MM.1S (cell line): ENCODE measurements around the gene LGALS12.

Experiments used
- DNase-seq: peaks from one replicate; pipeline ENCODE4 v3.0.0-alpha.2; 2015
- H2AFZ ChIP-seq: fragments of 300-600 bp; sonication (generic); 2 replicates; pipeline ENCODE4 v1.6.0; 2016; ENCODE audit warnings: antibody characterized with exemption, low read length
- H3F3A ChIP-seq: fragments of 300-600 bp; sonication (generic); 2 replicates; pipeline ENCODE4 v1.6.1; 2016; ENCODE audit warnings: mild to moderate bottlenecking, antibody characterized with exemption, low read length, moderate library complexity, mixed read lengths; ENCODE audit not compliant: insufficient read depth
- H3K27ac ChIP-seq: fragments of 300-600 bp; sonication (generic); 2 replicates; pipeline ENCODE4 v1.5.1; 2016; ENCODE audit warnings: mild to moderate bottlenecking, low read length
- H3K27me3 ChIP-seq: fragments of 300-600 bp; sonication (generic); replicated peaks from 2 replicates; pipeline ENCODE4 v1.6.0; 2016; ENCODE audit warnings: low read length; ENCODE audit not compliant: insufficient read depth
- H3K36me3 ChIP-seq: fragments of 300-600 bp; sonication (generic); replicated peaks from 2 replicates; pipeline ENCODE4 v1.6.1; 2016; ENCODE audit warnings: mild to moderate bottlenecking, low read length, mixed read lengths; ENCODE audit not compliant: insufficient read depth
- H3K4me1 ChIP-seq: fragments of 300-600 bp; sonication (generic); 2 replicates; pipeline ENCODE4 v1.6.1; 2016; ENCODE audit warnings: low read length, mixed read lengths
- H3K4me2 ChIP-seq: fragments of 300-600 bp; sonication (generic); 2 replicates; pipeline ENCODE4 v1.6.0; 2016; ENCODE audit warnings: low read depth, low read length
- H3K4me3 ChIP-seq: fragments of 300-600 bp; sonication (generic); 2 replicates; pipeline ENCODE4 v1.5.1; 2016; ENCODE audit warnings: low read length, mixed read lengths
- H3K79me2 ChIP-seq: fragments of 300-600 bp; sonication (generic); 2 replicates; pipeline ENCODE4 v1.6.1; 2016; ENCODE audit warnings: mixed run types, low read length, mixed read lengths
- H3K9ac ChIP-seq: fragments of 300-600 bp; sonication (generic); 2 replicates; pipeline ENCODE4 v1.6.1; 2016; ENCODE audit warnings: low read length, mixed read lengths
- H3K9me2 ChIP-seq: fragments of 300-600 bp; sonication (generic); replicated peaks from 2 replicates; pipeline ENCODE4 v1.6.1; 2016; ENCODE audit warnings: mild to moderate bottlenecking, low read length, mixed read lengths; ENCODE audit not compliant: insufficient read depth
- H3K9me3 ChIP-seq: fragments of 300-600 bp; sonication (generic); replicated peaks from 2 replicates; pipeline ENCODE4 v1.6.1; 2016; ENCODE audit warnings: mild to moderate bottlenecking, low read length, mixed read lengths; ENCODE audit not compliant: insufficient read depth
- H4K20me1 ChIP-seq: fragments of 300-600 bp; sonication (generic); 2 replicates; pipeline ENCODE4 v1.6.1; 2016; ENCODE audit warnings: mild to moderate bottlenecking, low read length, moderate library complexity, mixed read lengths; ENCODE audit not compliant: insufficient read depth
- CTCF ChIP-seq: fragments of 300-600 bp; sonication (generic); IDR thresholded peaks from 2 replicates; pipeline ENCODE4 v1.5.1; 2016; ENCODE audit warnings: antibody characterized with exemption, low read length, mixed read lengths
- EZH2 ChIP-seq: fragments of 300-600 bp; sonication (generic); optimal IDR thresholded peaks from 2 replicates; pipeline ENCODE3; 2017; ENCODE audit warnings: low read depth, mild to moderate bottlenecking, antibody characterized with exemption, low read length, mixed read lengths
- EZH2phosphoT487 ChIP-seq: fragments of 300-600 bp; sonication (generic); IDR thresholded peaks from 2 replicates; pipeline ENCODE4 v1.6.1; 2018; ENCODE audit warnings: antibody characterized with exemption, low read length

Gene LGALS12

DNA sequence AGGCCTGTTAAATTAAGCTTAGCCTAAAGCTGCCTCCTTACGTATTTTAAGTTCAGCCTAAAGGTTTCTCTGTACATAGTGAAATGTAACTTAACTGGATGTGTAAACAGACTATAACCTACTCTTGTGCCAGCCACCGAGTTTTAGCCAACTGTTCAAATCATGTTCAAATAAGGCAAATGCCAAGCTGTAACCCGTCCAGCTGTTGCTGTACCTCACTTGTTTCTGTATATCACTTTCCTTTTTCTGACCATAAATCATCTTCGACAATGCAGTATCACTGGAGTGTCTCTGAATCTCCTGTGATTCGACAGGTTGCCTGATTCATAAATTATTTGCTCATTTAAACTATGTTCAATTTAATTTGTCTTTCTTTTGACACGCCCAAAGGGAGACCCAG, 10.9 kb upstream of the LGALS12 start:
- Histone ChIP-seq H3K9ac (no peak overlapping the region), H3F3A (no peaks in the 10 kb centered on the region), H3K4me3 (no peak overlapping the region), H3K4me2 (no peak overlapping the region), H4K20me1 (no peaks in the 10 kb centered on the region), H3K36me3 (no peaks in the 10 kb centered on the region), H2AFZ (no peak overlapping the region), H3K9me3 (no peaks in the 10 kb centered on the region), H3K27me3 (no peaks in the 10 kb centered on the region), H3K27ac (no peak overlapping the region), H3K79me2 (no peaks in the 10 kb centered on the region), H3K9me2 (no peaks in the 10 kb centered on the region), H3K4me1 (no peaks in the 10 kb centered on the region)
- no peak for DNase-seq
- TF ChIP-seq CTCF: no peak
- TF ChIP-seq EZH2: no peak
- TF ChIP-seq EZH2phosphoT487: no peak

DNA sequence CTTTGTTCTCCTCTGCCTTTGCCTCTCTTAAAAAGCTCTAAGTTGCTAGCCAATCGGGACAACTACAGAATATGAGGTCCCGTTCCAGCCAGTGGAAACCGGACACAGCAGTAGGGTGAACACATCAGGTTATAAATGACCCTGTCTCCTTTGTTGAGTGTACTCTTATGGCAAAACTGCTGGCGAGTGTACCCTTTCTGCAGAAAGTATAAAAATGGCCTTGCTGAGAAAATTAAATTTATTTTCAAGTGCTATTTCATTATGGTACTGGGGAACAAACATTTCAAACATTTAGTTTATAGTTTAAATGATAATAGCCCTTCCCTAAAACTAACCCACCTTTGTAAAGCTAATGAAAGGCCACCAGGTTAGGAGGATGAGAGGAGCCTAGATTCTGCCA, 6.0 kb upstream of the LGALS12 start:
- no peaks in the 10 kb centered on the region for H3K27me3 ChIP-seq
- H4K20me1 ChIP-seq: no peaks in the 10 kb centered on the region
- no peak overlapping the region for H3K4me2 ChIP-seq
- H3K9ac ChIP-seq: no peak overlapping the region
- H3K4me3 ChIP-seq: no peak overlapping the region
- H3K79me2 ChIP-seq: no peaks in the 10 kb centered on the region
- no peaks in the 10 kb centered on the region for H3K9me2 ChIP-seq
- H3K36me3 ChIP-seq: no peaks in the 10 kb centered on the region
- no peak for TF ChIP-seq CTCF
- no peak for TF ChIP-seq EZH2phosphoT487
- no peak for TF ChIP-seq EZH2
- no peak for DNase-seq
- no peak overlapping the region for H3K27ac ChIP-seq
- H2AFZ ChIP-seq: no peak overlapping the region
- no peaks in the 10 kb centered on the region for H3F3A ChIP-seq
- no peaks in the 10 kb centered on the region for H3K4me1 ChIP-seq
- H3K9me3 ChIP-seq: no peaks in the 10 kb centered on the region

DNA sequence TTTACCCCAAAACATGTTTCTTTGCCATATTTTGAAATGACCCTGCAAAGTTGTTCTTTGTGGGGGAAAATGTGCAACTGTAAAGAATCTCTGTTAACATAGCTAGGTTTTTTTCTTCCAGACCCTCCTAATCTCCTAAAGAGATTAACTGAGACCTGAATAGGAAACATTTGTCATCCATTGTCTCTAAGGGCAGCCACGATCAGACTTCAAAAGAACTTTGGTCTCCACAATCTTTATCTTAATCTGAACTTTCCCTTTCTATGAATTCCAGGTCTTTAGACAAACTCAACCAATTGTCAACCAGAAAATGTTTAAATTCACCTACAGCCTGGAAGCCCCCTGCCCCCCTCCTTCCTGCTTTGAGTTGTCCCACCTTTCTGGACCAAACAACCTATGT, 4.6 kb upstream of the LGALS12 start:
- H3F3A ChIP-seq: no peaks in the 10 kb centered on the region
- no peaks in the 10 kb centered on the region for H3K27me3 ChIP-seq
- no peak overlapping the region for H3K9ac ChIP-seq
- no peaks in the 10 kb centered on the region for H3K36me3 ChIP-seq
- TF ChIP-seq EZH2 (no peak), CTCF (no peak), EZH2phosphoT487 (no peak)
- no peak for DNase-seq
- H3K9me3 ChIP-seq: no peaks in the 10 kb centered on the region
- no peaks in the 10 kb centered on the region for H4K20me1 ChIP-seq
- H3K4me1 ChIP-seq: no peaks in the 10 kb centered on the region
- no peaks in the 10 kb centered on the region for H3K9me2 ChIP-seq
- H3K4me2 ChIP-seq: no peak overlapping the region
- H2AFZ ChIP-seq: no peak overlapping the region
- no peak overlapping the region for H3K4me3 ChIP-seq
- H3K79me2 ChIP-seq: no peaks in the 10 kb centered on the region
- H3K27ac ChIP-seq: no peak overlapping the region
